AG09309 (cell line): Measurements from ENCODE around the gene B4GALT1.
A peak's percentile ranks its signal among the peaks of the same experiment; 100 is the strongest.

ENCODE experiments used
- DNase-seq: peaks from one replicate; pipeline ENCODE4 v3.0.0-alpha.2; 2010; ENCODE audit warnings: low read depth
- H3K4me3 ChIP-seq: 2 replicates; pipeline ENCODE4 v1.5.1; 2011; ENCODE audit warnings: mild to moderate bottlenecking, low read depth, low read length, moderate library complexity; ENCODE audit not compliant: control insufficient read depth
- TF ChIP-seq, protein P1 (sequence below): IDR thresholded peaks from 2 replicates; pipeline ENCODE4 v1.5.1; 2011; ENCODE audit warnings: mild to moderate bottlenecking, low read depth, low read length, inconsistent platforms; ENCODE audit not compliant: insufficient read depth, control insufficient read depth; ENCODE audit errors: missing control alignments

B4GALT1 gene

GRCh38 chr9:33175649-33176325, 8.7 kb upstream of the B4GALT1 start:
- DNase-seq = no peak
- TF ChIP-seq, protein P1, sequence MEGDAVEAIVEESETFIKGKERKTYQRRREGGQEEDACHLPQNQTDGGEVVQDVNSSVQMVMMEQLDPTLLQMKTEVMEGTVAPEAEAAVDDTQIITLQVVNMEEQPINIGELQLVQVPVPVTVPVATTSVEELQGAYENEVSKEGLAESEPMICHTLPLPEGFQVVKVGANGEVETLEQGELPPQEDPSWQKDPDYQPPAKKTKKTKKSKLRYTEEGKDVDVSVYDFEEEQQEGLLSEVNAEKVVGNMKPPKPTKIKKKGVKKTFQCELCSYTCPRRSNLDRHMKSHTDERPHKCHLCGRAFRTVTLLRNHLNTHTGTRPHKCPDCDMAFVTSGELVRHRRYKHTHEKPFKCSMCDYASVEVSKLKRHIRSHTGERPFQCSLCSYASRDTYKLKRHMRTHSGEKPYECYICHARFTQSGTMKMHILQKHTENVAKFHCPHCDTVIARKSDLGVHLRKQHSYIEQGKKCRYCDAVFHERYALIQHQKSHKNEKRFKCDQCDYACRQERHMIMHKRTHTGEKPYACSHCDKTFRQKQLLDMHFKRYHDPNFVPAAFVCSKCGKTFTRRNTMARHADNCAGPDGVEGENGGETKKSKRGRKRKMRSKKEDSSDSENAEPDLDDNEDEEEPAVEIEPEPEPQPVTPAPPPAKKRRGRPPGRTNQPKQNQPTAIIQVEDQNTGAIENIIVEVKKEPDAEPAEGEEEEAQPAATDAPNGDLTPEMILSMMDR = no peak
- no peak overlapping the region for H3K4me3 ChIP-seq

DNA sequence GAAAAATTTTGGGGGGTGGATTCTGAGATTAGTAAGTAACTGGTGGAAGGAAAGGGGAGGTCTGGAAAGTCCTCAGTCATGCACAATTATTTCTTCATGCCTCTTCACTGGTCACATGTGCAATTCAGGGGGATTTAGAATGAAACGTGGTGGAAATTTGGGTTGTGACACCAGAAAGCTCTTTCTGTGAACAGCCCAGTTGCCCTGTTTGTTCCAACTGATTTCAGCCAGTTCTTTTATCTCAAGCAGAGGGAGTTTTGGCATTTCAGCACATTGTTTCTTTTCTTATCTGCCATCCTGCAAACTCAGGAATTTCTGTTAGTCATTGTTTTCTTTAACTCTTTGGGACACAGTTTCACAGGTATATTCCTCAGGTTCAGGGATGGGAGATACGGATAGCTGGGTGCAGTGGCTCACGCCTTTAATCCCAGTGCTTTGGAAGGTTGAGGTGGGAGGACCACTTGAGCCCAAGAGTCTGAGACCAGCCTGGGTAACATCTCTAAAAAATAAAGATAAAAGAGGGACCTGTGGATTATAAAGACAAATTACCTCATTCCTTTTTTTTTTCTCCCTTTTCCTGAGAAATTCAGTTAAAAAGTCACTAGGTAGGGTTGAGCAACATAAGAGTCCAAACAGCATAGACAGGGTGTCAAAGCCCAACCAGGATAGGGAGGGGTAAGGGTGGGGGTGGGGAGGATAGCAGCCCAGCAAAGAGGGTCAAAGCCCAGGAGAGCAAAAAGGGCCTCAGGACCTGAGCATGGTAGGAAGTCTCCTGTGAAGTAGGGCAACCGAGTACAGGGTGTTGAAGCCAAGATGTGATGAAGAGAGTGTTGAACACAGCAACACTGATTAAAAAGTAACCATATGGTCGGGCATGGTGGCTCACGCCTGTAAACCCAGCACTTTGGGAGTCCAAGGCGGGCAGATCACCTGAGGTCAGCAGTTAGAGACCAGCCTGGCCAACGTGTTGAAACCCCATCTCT, 5.4 kb upstream of the B4GALT1 start:
- TF ChIP-seq, protein P1 = no peak
- DNase-seq = no peak
- H3K4me3 ChIP-seq = no peak overlapping the region

DNA sequence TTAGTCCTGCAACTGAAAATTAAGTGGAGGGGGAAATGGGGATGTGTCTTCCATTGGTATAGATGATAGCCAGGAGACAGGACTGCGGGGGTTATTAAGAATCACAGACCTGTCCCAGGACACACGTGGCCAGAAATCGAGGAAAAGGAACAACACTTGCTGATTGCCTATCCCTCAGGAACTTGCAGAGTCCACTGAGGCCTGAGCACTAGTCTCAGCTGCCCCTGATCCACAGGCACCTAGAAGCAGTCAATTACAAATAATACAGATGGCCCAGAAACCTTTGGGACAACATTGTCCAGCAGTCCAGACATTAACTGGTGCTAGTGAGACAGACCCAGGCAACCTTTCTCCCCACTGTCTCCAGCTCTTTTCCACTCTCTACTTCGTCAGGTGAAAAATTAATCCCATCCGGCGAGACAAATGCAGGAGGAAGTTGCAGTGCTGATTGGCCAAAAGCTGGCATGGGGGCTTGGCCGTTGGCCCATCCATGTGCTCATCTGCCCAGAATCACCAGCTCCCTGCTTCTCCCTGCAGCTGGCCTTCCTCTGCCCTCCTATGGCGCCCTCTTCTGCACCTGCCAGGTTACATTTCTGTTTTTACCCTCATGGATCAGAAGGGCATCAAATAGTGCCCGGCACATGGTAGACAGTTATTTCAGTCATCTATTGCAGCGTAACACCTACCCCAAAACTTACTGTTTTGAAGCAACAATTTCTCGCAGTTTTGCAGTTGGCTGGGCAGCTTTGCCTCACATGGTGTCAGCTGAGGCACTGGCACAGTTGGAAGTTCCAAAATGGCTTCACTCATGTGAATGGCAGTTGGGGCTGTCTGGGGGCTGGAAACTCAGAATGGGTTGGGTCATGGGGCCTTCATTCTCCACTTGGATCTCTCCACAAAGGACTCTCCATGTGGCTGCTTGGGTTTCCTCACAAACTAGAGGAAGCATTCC, 3.6 kb upstream of the B4GALT1 start:
- H3K4me3 ChIP-seq = no peak overlapping the region
- no peak for DNase-seq
- TF ChIP-seq, protein P1 = peak; percentile 34

DNA sequence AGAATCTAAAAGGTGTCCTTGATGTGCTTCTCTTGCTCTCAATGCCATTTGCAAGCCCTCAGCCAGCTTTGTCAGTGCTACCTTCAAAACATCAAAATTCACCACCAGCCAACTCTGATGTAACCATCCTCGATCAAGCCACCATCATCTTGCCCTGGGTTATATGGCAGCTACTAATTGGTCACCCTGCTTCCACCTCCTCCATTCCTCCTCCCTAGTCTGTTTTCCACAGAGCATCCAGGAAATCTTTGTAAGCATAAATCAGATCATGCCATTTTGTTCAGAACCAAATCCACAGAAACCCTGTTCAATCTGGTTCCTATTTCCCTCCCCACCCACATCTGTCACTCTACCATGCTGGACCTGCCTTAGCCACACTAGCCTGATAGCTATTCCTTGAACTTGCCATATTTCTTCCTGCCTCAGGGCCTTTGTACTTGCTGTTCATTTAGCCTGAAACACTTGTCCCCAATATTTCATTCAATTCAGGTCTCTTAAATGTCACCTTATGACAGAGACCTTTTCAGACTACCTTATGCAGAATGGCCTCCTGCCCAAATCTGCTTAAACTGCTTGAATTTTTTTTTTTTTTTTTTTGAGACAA, 1.9 kb upstream of the B4GALT1 start:
- TF ChIP-seq, protein P1 = no peak
- no peak overlapping the region for H3K4me3 ChIP-seq
- no peak for DNase-seq

DNA sequence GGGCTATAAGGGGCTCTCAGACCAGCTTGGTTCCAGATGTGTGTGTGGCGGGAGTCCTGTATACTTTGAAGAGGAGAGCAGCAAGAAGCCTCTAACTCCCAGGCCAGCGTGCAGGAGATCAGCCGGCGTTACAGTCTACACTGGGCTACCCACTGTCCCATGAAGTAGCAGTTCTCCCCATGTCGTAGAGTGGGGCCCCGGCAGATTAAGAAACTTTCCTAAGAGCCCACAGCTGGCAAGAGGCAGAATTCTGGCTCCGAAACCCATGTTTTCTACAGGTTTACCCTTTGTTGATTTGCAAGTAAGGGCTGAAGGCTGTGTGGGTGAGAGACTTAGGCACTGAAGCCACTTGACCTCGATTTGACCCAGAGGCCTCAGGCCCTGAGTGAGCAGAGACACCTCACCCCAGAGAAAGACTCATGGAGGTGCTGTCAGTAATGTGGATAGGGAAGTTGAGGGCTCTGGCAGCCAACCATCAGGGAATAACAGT, 881 bp upstream of the B4GALT1 start:
- TF ChIP-seq, protein P1 = no peak
- no peak for DNase-seq
- peak overlapping the region; percentile 57 for H3K4me3 ChIP-seq
